RWPE1 (cell line): ENCODE data around the gene IFI27.

Experiments
- CTCF ChIA-PET: fragments of 350-600 bp; sonication (Branson Sonifier 250); formaldehyde crosslinking; extraction: SDS; loops from one replicate; lab custom pipeline; 2021; lab: Yijun Ruan, JAX
- POLR2A ChIA-PET: fragments of 400-600 bp; formaldehyde crosslinking; extraction: SDS; loops from one replicate; lab custom pipeline; 2020; ENCODE audit warnings: antibody characterized with exemption; ENCODE audit not compliant: low non-redundant PET; lab: Yijun Ruan, JAX
- DNase-seq: peaks from one replicate; pipeline ENCODE4 v3.0.0; 2012; ENCODE audit warnings: low spot score
- H3K27ac ChIP-seq: fragments of 450-650 bp; 2 replicates; pipeline ENCODE4 v1.5.1; 2017
- CTCF ChIP-seq: fragments of 450-650 bp; conservative IDR thresholded peaks from 2 replicates; pipeline ENCODE4 v1.5.1; 2017; ENCODE audit warnings: low read depth, mild to moderate bottlenecking

Gene IFI27

GRCh38 chr14:94139421-94139820, 28.9 kb downstream of the IFI27 start:
- POLR2A ChIA-PET = no interaction called here
- no peak for TF ChIP-seq CTCF
- CTCF ChIA-PET = interaction anchor here (0.7 kb wide), 1 partner anchor 9 kb away, joined by 5 read pairs; no protein-coding TSS in a partner anchor

GRCh38 chr14:94142247-94142646, 31.7 kb downstream of the IFI27 start:
- DNase-seq = no peak
- TF ChIP-seq CTCF = no peak
- H3K27ac ChIP-seq = no peak overlapping the region
- ChIA-PET CTCF (interaction anchor here (0.6 to 1.6 kb wide), 3 partner anchors 10 to 67 kb away, joined by 3 to 7 read pairs (median 4); no protein-coding TSS in a partner anchor), POLR2A (no interaction called here)

More at GRCh38 chr14:94139421-94139820, 28.9 kb downstream of the IFI27 start:
- no peak overlapping the region for H3K27ac ChIP-seq
- no peak for DNase-seq

DNA sequence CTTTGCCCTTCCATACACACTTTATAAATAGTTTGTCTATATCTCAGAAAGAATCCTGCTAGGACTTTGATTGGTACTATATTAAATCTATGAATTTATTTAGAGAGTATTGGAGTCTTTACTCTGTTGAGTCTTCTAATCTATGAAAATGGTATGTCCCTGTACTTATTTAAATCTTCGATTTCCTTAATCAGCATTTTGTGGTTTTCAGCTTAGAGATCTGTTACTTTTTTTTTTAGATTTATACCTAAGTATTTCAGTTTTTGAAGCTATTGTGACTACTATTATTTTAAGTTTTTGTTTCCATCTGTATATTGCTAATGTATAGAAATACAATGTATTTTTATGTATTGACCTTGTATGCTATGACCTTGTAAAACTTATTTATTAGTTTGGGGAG, 32.3 kb downstream of the IFI27 start:
- no peak for DNase-seq
- POLR2A ChIA-PET = no interaction called here
- no peak overlapping the region for H3K27ac ChIP-seq
- CTCF ChIA-PET = interaction anchor here (0.9 kb wide), 1 partner anchor 11 kb away, joined by 4 read pairs; no protein-coding TSS in a partner anchor
- no peak for TF ChIP-seq CTCF

- H3K27ac ChIP-seq = no peak overlapping the region
- TF ChIP-seq CTCF = no peak
- POLR2A ChIA-PET = no interaction called here
- no peak for DNase-seq
- CTCF ChIA-PET = interaction anchor here (0.7 kb wide), 1 partner anchor 80 kb away, joined by 4 read pairs; no protein-coding TSS in a partner anchor
Observed at GRCh38 chr14:94143239-94143638, 32.7 kb downstream of the IFI27 start.

DNA sequence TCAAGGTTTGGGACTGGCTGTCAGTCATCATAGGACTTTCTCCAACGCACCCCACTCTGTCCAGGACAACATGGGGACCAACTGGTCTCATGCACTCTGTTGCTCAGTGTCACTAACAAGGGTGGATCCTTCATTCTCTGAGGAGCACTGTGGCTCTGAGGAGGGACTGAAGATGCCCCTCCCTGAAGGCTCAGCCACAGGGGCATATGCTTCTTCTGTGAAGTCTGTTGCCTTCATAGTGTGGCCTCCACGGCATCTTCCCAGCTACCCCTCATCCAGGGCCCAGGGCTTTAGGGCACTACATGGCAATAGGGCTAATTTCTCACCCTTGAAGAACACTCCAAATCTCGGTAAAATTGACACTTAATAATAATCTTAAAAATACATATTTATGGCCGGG, 33.2 kb downstream of the IFI27 start:
- no peak for TF ChIP-seq CTCF
- DNase-seq = no peak
- ChIA-PET POLR2A (no interaction called here), CTCF (interaction anchor here (0.7 kb wide), 1 partner anchor 79 kb away, joined by 4 read pairs; no protein-coding TSS in a partner anchor)
- H3K27ac ChIP-seq = no peak overlapping the region

DNA sequence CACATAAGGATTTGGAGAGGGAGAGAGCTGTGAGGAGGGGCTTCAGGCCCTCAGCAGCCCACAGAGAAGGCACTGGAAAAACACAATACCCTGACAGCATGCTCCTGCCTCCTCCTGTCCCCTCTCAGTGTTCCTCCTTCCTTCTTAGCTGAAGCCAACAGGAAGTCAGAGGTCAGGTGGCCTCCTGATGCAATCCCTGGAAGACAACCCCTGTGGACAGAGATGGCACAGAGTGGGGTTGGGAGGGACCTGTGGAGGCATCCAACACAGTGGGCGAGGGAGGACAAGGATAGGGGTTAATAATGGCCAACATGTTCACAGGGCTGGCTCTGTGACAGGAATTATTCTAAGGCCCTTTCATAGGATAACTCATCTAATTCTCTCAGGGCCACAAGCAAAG, 34.2 kb downstream of the IFI27 start:
- ChIA-PET CTCF (interaction anchor here (0.9 kb wide), 1 partner anchor 13 kb away, joined by 3 read pairs; no protein-coding TSS in a partner anchor), POLR2A (no interaction called here)
- no peak for DNase-seq
- no peak for TF ChIP-seq CTCF
- H3K27ac ChIP-seq = no peak overlapping the region
